Esophagus muscularis mucosa (tissue), 4 donors: ENCODE data around the gene BMPR1B. TPM values are rescaled to one million over a fixed set of nuclear protein-coding genes. Genes with fewer than 3 reads are reported as not detected.

ENCODE experiments used
- DNase-seq: peaks from one replicate; pipeline ENCODE4 v3.0.0-alpha.2; 2017; ENCODE audit errors: extremely low spot score
- H3K27ac ChIP-seq, 4 donors: fragments of 200-600 bp; sonication (generic); replicated peaks in 1 of 4; 1 replicate in 3 of 4; 2 replicates in 1 of 4; pipeline ENCODE4 v1.5.1; 2016 to 2019; ENCODE audit warnings: mild to moderate bottlenecking in 1 of 4
- H3K27me3 ChIP-seq, 4 donors: fragments of 200-600 bp; sonication (generic); one replicate each; pipeline versions ENCODE4 v1.5.1 to v1.6.0; 2016 to 2019
- H3K36me3 ChIP-seq, 4 donors: fragments of 200-600 bp; sonication (generic); one replicate each; pipeline ENCODE4 v1.5.1; 2016 to 2019
- H3K4me1 ChIP-seq, 4 donors: fragments of 200-600 bp; sonication (generic); one replicate each; pipeline ENCODE4 v1.5.1; 2016 to 2019
- H3K4me3 ChIP-seq, 4 donors: fragments of 200-600 bp; sonication (generic); 1 replicate in 2 of 4; 2 replicates in 2 of 4; pipeline ENCODE4 v1.5.1; 2016 to 2019; ENCODE audit warnings: mild to moderate bottlenecking in 4 of 4, moderate library complexity in 1 of 4
- H3K9me3 ChIP-seq, 4 donors: fragments of 200-600 bp; sonication (generic); 1 replicate in 3 of 4; 2 replicates in 1 of 4; pipeline ENCODE4 v1.5.1; 2016 to 2019
- CTCF ChIP-seq, 3 experiments: fragments of 200-600 bp in 2 of 3; fragments of 450-650 bp in 1 of 3; sonication (generic) in 2 of 3; IDR thresholded peaks; one replicate each; pipeline ENCODE4 v1.5.1; 2017 to 2019; ENCODE audit warnings: antibody characterized with exemption in 3 of 3, mild to moderate bottlenecking in 2 of 3, moderate library complexity in 1 of 3
- EP300 ChIP-seq: sonication (generic); formaldehyde crosslinking; IDR thresholded peaks from one replicate; pipeline ENCODE4 v1.6.1; 2017; ENCODE audit warnings: antibody characterized with exemption
- POLR2A ChIP-seq: fragments of 450-650 bp; IDR thresholded peaks from one replicate; pipeline ENCODE4 v1.6.1; 2017; ENCODE audit warnings: antibody characterized with exemption, moderate library complexity, mild to moderate bottlenecking, low read depth
- POLR2AphosphoS5 ChIP-seq, 2 donors: sonication (generic); formaldehyde crosslinking; IDR thresholded peaks; one replicate each; pipeline ENCODE4 v1.6.1; 2017; ENCODE audit warnings: antibody characterized with exemption in 2 of 2
- WGBS: methylation state at CpG from one replicate; pipeline ENCODE4 v1.1.5; 2018; 5-methylcytosine and 5-hydroxymethylcytosine counted together
- intact Hi-C: fragments of 100-400 bp; cut with DNase I; formaldehyde crosslinking; loops from one replicate; pipeline ENCODE4 v1.15.1; 2023
- total RNA-seq, 4 donors: library from RNA; depleted of rRNA; stranded (reverse); fragments of >200 nt; gene quantifications; one replicate each; pipeline versions ENCODE4 v1.1.0 to v1.2.1, GENCODE V29; 2016

BMPR1B gene
- total RNA-seq, 4 donors from 2014 or later: 11.3 to 22.0 (median 17.6) TPM

DNA sequence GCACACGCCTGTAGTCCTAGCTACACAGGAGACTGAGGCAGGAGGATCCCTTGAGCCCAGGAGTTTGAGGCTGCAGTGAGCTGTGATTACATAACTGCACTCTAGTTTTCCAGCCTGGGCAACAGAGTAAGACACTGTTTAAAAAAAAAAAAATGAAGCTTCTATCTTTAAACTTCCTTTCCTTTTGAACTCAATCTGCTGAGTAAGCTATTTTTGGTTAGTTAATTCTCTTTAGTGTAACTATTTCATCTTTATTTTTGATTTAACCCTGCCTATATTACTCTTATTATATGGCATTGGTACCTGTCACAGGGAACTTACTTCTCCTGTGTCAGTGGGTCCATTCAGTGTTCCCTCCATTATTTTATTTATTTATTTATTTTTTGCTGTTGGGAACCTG lies 160.8 kb downstream of the BMPR1B start:
- TF ChIP-seq CTCF (IDR thresholded peaks at IDR 0.05): no peak
- TF ChIP-seq EP300: no peak
- TF ChIP-seq POLR2AphosphoS5 (IDR thresholded peaks at IDR 0.05): no peak
- TF ChIP-seq POLR2A: no peak
- WGBS: 93% methylated on average over 1 of the region's 1 CpG
- intact Hi-C loops: no loop called here
- no peak overlapping the region for H3K27ac ChIP-seq
- H3K4me1 ChIP-seq: peaks cover 0 to 6% (median 2%) of the 10 kb centered on the region in 4 donors
- no peaks in the 10 kb centered on the region for H3K36me3 ChIP-seq
- H3K27me3 ChIP-seq: no peaks in the 10 kb centered on the region
- DNase-seq: no peak
- H3K9me3 ChIP-seq: peaks cover 0 to 15% (median 5%) of the 10 kb centered on the region in 4 donors
- no peak overlapping the region for H3K4me3 ChIP-seq

DNA sequence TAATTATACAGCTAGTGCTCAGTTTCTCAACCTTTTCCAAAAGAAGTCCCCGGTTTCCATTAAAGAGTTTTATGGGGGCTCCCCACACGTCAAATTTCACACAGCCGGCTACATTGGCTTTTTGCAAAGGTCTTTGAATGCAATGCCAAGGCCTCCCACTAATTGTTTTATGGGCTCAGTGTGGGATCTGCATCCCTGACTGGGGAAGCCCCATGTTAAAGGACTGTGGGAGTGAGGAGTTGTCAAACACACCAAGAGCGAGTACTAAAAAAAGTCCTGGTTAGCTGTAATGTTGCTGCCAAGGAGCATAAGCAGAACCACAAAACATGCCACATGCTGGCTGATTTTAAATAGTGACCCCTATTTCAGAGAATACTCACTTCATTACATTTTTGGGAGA lies 162.6 kb downstream of the BMPR1B start:
- peaks cover 0 to 15% (median 5%) of the 10 kb centered on the region in 4 donors for H3K9me3 ChIP-seq
- no peak overlapping the region for H3K4me3 ChIP-seq
- no peaks in the 10 kb centered on the region for H3K27me3 ChIP-seq
- WGBS: 61% methylated on average over 4 of the region's 4 CpGs
- no peak overlapping the region for H3K27ac ChIP-seq
- no peak for DNase-seq
- peaks cover 0 to 6% (median 2%) of the 10 kb centered on the region in 4 donors for H3K4me1 ChIP-seq
- intact Hi-C loops: no loop called here
- no peaks in the 10 kb centered on the region for H3K36me3 ChIP-seq
- TF ChIP-seq CTCF (IDR thresholded peaks at IDR 0.05) (no peak), EP300 (no peak), POLR2AphosphoS5 (IDR thresholded peaks at IDR 0.05) (no peak), POLR2A (no peak)

DNA sequence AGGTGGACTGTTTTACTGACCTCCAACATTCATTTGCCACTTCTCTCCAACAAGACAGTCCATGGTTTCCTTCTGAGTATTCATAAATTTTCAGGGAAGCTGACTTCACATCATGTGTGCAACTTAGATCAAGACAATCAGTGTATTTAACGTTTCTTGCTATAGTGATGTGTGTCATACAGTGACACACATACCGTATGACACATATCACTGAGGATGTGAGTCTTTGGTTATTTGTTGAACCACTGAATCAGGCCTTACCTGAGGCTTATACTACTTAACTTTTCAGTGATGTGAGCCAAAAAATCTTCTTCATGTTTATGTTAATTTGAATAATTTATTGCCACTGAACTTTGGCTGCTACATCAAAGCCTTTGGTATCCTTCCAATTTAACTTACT lies 166.8 kb downstream of the BMPR1B start:
- TF ChIP-seq POLR2A (no peak), EP300 (no peak), POLR2AphosphoS5 (IDR thresholded peaks at IDR 0.05) (no peak), CTCF (IDR thresholded peaks at IDR 0.05) (no peak)
- 78% methylated on average over 2 of the region's 2 CpGs for WGBS
- intact Hi-C loops: no loop called here

GRCh38 chr4:94925764-94926347 lies 168.1 kb downstream of the BMPR1B start:
- WGBS: 85% methylated on average over 5 of the region's 5 CpGs
- DNase-seq: no peak
- intact Hi-C loops: no loop called here
- Histone ChIP-seq H3K36me3 (no peaks in the 10 kb centered on the region), H3K27ac (no peak overlapping the region), H3K9me3 (no peaks in the 10 kb centered on the region), H3K4me1 (peaks cover 0 to 27% (median 25%) of the 10 kb centered on the region in 4 donors), H3K4me3 (no peak overlapping the region), H3K27me3 (no peaks in the 10 kb centered on the region)
- TF ChIP-seq CTCF (IDR thresholded peaks at IDR 0.05): no peak
- TF ChIP-seq EP300: no peak
- no peak for TF ChIP-seq POLR2A
- TF ChIP-seq POLR2AphosphoS5 (IDR thresholded peaks at IDR 0.05): no peak

More for the DNA sequence above, 166.8 kb downstream of the BMPR1B start:
- H3K9me3 ChIP-seq: no peaks in the 10 kb centered on the region
- DNase-seq: no peak
- H3K27ac ChIP-seq: no peak overlapping the region
- H3K4me3 ChIP-seq: no peak overlapping the region
- H3K4me1 ChIP-seq: peaks cover 0 to 22% (median 20%) of the 10 kb centered on the region in 4 donors
- H3K36me3 ChIP-seq: no peaks in the 10 kb centered on the region
- H3K27me3 ChIP-seq: no peaks in the 10 kb centered on the region

GRCh38 chr4:94926936-94927335 lies 169.2 kb downstream of the BMPR1B start:
- no peak overlapping the region for H3K4me3 ChIP-seq
- H3K27me3 ChIP-seq: no peaks in the 10 kb centered on the region
- TF ChIP-seq POLR2AphosphoS5 (IDR thresholded peaks at IDR 0.05): no peak
- no peak for TF ChIP-seq CTCF (IDR thresholded peaks at IDR 0.05)
- TF ChIP-seq POLR2A: no peak
- no peak for TF ChIP-seq EP300
- H3K27ac ChIP-seq: no peak overlapping the region
- H3K36me3 ChIP-seq: no peaks in the 10 kb centered on the region
- DNase-seq: no peak
- 89% methylated on average over 2 of the region's 2 CpGs for WGBS
- H3K4me1 ChIP-seq: peaks cover 0 to 27% (median 25%) of the 10 kb centered on the region in 4 donors
- intact Hi-C loops: no loop called here
- no peaks in the 10 kb centered on the region for H3K9me3 ChIP-seq
